Nephron progenitor cell (in vitro differentiated cells): ENCODE measurements around the gene B3GNT8.

Source experiments
- DNase-seq: peaks from one replicate; pipeline ENCODE4 v3.0.0; 2021
- H3K27ac Mint-ChIP-seq: 2 replicates; pipeline ENCODE4 v1.8.0; 2021; ENCODE audit warnings: mild to moderate bottlenecking, moderate library complexity, mixed read lengths
- H3K27me3 Mint-ChIP-seq: 2 replicates; pipeline ENCODE4 v1.8.0; 2021; ENCODE audit warnings: mild to moderate bottlenecking, low read depth, mixed read lengths; ENCODE audit not compliant: poor library complexity
- H3K36me3 Mint-ChIP-seq: 2 replicates; pipeline ENCODE4 v1.8.0; 2021; ENCODE audit warnings: low read depth, mixed read lengths
- H3K4me1 Mint-ChIP-seq: 2 replicates; pipeline ENCODE4 v1.8.0; 2021; ENCODE audit warnings: mixed read lengths
- H3K4me3 Mint-ChIP-seq: 2 replicates; pipeline ENCODE4 v1.8.0; 2021; ENCODE audit warnings: mild to moderate bottlenecking, moderate library complexity, mixed read lengths
- H3K9me3 Mint-ChIP-seq: 2 replicates; pipeline ENCODE4 v1.8.0; 2021; ENCODE audit warnings: mild to moderate bottlenecking, moderate library complexity, mixed read lengths
- TF ChIP-seq, protein P1 (sequence below): fragments of 200-600 bp; sonication (generic); IDR thresholded peaks from 2 replicates; pipeline ENCODE4 v1.5.0; 2021; ENCODE audit warnings: antibody characterized with exemption

Gene B3GNT8

DNA sequence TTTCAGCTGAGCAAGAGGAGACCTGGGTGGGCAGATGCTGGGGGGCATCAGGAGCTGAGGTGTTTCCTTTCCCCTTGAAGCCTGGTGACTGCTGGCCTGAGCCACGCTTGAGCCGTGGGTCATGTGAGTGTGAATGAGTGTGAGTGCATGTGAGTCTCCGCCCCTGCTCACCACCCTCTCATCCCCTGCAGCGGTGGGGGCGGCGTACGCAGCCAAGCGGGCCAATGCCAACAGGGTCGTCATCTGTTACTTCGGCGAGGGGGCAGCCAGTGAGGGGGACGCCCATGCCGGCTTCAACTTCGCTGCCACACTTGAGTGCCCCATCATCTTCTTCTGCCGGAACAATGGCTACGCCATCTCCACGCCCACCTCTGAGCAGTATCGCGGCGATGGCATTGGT is 5.2 kb downstream of the B3GNT8 start:
- peaks cover 10% of the 10 kb centered on the region for H3K4me1 Mint-ChIP-seq
- H3K27ac Mint-ChIP-seq = peak overlapping the region; percentile 34
- peaks cover 40% of the 10 kb centered on the region for H3K36me3 Mint-ChIP-seq
- H3K27me3 Mint-ChIP-seq = no peaks in the 10 kb centered on the region
- DNase-seq = no peak
- TF ChIP-seq, protein P1, sequence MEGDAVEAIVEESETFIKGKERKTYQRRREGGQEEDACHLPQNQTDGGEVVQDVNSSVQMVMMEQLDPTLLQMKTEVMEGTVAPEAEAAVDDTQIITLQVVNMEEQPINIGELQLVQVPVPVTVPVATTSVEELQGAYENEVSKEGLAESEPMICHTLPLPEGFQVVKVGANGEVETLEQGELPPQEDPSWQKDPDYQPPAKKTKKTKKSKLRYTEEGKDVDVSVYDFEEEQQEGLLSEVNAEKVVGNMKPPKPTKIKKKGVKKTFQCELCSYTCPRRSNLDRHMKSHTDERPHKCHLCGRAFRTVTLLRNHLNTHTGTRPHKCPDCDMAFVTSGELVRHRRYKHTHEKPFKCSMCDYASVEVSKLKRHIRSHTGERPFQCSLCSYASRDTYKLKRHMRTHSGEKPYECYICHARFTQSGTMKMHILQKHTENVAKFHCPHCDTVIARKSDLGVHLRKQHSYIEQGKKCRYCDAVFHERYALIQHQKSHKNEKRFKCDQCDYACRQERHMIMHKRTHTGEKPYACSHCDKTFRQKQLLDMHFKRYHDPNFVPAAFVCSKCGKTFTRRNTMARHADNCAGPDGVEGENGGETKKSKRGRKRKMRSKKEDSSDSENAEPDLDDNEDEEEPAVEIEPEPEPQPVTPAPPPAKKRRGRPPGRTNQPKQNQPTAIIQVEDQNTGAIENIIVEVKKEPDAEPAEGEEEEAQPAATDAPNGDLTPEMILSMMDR = no peak
- no peaks in the 10 kb centered on the region for H3K9me3 Mint-ChIP-seq
- no peak overlapping the region for H3K4me3 Mint-ChIP-seq

DNA sequence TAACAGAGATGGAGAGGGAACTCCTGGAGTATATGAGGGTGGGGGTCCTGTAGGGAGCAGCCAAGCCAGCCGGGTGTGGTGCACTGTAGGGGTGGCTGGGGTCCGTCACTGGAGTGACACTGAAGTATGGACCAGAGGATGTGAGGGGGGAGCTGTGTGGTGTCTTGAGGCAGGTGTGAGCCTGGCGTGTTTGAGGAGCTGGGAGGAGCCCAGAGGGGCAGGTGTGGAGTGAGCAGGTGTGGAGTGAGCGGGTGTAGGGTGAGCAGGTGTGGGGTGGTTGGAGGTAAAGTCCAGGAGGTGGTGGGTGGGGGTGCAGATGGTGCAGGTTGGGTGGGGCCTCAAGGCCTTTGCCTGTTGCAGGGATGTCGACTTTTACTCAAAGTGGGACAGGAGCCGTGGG is 5.9 kb downstream of the B3GNT8 start:
- Mint-ChIP-seq H3K36me3 (peaks cover 43% of the 10 kb centered on the region), H3K9me3 (no peaks in the 10 kb centered on the region), H3K27ac (peak overlapping the region; percentile 54), H3K27me3 (peaks cover 2% of the 10 kb centered on the region), H3K4me3 (no peak overlapping the region), H3K4me1 (peaks cover 5% of the 10 kb centered on the region)
- TF ChIP-seq, protein P1 = no peak
- DNase-seq = no peak

DNA sequence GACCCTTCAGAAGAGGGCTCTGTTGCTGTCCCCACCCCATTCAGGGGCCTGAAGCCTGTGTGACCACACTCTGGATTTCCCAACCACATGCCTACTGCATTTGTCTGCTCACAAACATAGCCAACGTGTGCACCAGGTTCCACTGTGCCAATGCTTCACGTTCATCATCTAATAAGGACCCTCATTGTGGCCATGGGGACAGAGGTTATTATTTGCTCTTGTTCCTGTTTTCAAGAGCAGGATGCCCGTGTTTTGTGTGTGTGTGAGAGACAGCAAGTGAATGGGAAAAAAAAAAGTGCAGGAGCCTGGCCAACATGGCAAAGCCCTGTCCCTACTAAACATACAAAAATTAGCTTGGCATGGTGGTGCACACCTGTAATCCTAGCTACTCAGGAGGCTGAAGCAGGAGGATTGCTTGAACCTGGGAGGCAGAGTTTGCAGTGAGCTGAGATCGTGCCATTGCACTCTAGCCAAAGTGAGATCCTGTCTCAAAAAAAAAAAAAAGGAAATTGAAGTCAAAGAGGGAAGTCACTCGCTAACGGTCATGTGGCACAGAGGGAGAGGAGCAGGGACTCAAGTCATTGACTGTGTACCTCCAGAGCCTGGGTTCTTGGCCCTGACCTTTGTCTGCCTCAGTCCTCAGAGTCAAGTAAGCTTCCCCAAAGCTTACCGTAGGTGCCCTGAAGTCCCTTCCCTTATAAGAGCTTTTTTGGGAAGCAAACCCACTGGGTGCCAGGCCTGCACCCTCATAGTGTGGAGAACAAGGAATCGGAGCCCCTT is 6.9 kb downstream of the B3GNT8 start:
- no peaks in the 10 kb centered on the region for H3K4me1 Mint-ChIP-seq
- H3K27me3 Mint-ChIP-seq = peaks cover 3% of the 10 kb centered on the region
- DNase-seq = no peak
- no peak overlapping the region for H3K4me3 Mint-ChIP-seq
- peaks cover 45% of the 10 kb centered on the region for H3K36me3 Mint-ChIP-seq
- H3K9me3 Mint-ChIP-seq = no peaks in the 10 kb centered on the region
- peak overlapping the region; percentile 57 for H3K27ac Mint-ChIP-seq
- TF ChIP-seq, protein P1 = no peak

DNA sequence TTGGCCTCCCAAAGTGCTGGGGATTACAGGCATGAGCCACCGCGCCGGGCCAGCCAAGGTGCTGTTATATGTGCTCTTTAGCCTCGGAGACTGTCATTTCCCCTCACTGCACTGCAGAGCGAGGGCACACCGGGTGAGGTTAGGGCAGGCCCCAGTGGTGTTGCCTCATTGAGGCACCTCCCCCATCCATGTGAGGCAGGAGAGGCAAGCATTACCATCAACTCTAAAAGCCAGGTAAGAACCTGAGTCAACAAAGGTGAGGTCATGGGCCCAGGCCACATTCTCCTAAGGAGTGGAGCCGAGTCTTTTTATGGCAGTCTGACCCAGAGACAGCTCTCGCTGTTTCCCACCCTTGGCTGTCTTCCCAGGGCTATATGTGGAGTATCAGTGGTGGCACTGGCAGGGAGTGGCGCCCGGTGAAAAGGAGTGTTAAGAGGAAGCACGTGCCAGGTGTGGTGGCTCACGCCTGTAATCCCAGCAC is 10.9 kb downstream of the B3GNT8 start:
- Mint-ChIP-seq H3K4me3 (no peak overlapping the region), H3K27ac (no peak overlapping the region), H3K27me3 (peaks cover 3% of the 10 kb centered on the region), H3K36me3 (peaks cover 57% of the 10 kb centered on the region), H3K4me1 (no peaks in the 10 kb centered on the region), H3K9me3 (no peaks in the 10 kb centered on the region)
- DNase-seq = no peak
- TF ChIP-seq, protein P1 = no peak

DNA sequence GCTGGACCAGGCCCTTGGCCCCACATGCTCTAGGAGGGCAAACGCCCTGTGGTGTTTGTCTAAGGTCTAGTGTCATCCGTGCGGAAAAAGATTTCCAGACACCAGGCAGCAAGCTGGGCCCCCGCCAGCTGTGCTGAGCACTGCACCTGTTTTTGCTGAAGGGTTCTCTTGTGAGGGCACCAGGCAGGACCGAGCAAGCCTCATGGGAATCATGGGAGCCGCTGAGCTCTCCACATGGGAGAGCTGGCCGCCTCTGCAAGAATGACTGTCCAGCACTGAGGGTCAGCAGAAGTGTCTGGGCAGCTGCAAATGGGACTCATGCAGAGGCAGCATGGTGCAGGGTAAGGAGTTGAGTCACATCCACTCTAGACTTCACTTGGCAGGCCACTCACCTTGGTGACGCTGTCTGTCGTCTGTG is 12.0 kb downstream of the B3GNT8 start:
- H3K4me3 Mint-ChIP-seq = no peak overlapping the region
- TF ChIP-seq, protein P1 = no peak
- H3K27me3 Mint-ChIP-seq = peaks cover 3% of the 10 kb centered on the region
- H3K4me1 Mint-ChIP-seq = no peaks in the 10 kb centered on the region
- H3K36me3 Mint-ChIP-seq = peaks cover 51% of the 10 kb centered on the region
- H3K9me3 Mint-ChIP-seq = no peaks in the 10 kb centered on the region
- DNase-seq = no peak
- no peak overlapping the region for H3K27ac Mint-ChIP-seq

DNA sequence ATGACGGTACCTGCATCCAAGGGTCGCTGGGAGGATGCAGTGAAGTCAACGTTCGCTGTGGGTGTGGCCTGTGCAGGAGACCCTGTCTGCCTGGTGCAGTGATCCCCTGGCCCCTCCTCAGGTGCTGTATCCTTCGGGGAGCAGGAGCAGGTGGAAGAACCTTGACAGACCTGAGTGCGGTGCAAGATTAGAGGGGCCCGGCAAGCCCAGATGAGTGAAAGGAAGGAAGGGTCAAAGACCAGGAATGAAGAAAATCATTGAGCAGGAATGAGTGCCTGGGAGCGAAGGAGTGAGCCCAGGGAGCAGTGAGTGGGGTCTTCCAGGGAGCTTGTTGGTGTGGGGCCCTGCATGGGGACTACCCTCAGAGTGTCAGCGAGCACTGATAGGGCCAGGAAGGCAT is 12.7 kb downstream of the B3GNT8 start:
- Mint-ChIP-seq H3K4me3 (no peak overlapping the region), H3K36me3 (peaks cover 46% of the 10 kb centered on the region), H3K9me3 (no peaks in the 10 kb centered on the region), H3K27ac (no peak overlapping the region), H3K4me1 (no peaks in the 10 kb centered on the region), H3K27me3 (peaks cover 3% of the 10 kb centered on the region)
- TF ChIP-seq, protein P1 = no peak
- no peak for DNase-seq
